ENCODE data around the gene TMA7.

TMA7 gene

GRCh38 chr3:48417529-48418108 lies 22.4 kb upstream of the TMA7 start:
- H3K9ac ChIP-seq (ENCODE audit: low read length), result no peak overlapping the region
- no peaks in the 10 kb centered on the region for H4K20me1 ChIP-seq (ENCODE audit: insufficient read depth, low read length)

GRCh38 chr3:48418140-48418539 lies 21.9 kb upstream of the TMA7 start:
- Histone ChIP-seq H3K27ac (ENCODE audit: low read depth, low read length, poor library complexity, severe bottlenecking) (no peak overlapping the region), H2AFZ (ENCODE audit: low read length) (no peak overlapping the region), H3K9me3 (ENCODE audit: low read length) (no peaks in the 10 kb centered on the region), H3K4me2 (ENCODE audit: low read length) (no peak overlapping the region), H3K9ac (ENCODE audit: low read length) (no peak overlapping the region), H3K4me1 (ENCODE audit: insufficient read depth, low read length, severe bottlenecking) (no peaks in the 10 kb centered on the region), H3K4me3 (ENCODE audit: low read depth, low read length, poor library complexity, severe bottlenecking) (no peak overlapping the region), H3F3A (ENCODE audit: insufficient read depth, low read length) (no peaks in the 10 kb centered on the region), H4K20me1 (ENCODE audit: insufficient read depth, low read length) (no peaks in the 10 kb centered on the region), H3K79me2 (ENCODE audit: insufficient read depth, low read length) (no peaks in the 10 kb centered on the region), H3K9me2 (ENCODE audit: low read depth, low read length) (no peaks in the 10 kb centered on the region), H3K27me3 (ENCODE audit: insufficient read depth, low read length) (peaks cover 6% of the 10 kb centered on the region), H3K36me3 (ENCODE audit: insufficient read depth, low read length) (no peaks in the 10 kb centered on the region)
- TF ChIP-seq CTCF (IDR thresholded peaks at IDR 0.05; ENCODE audit: low read length) (no peak), EZH2 (IDR thresholded peaks at IDR 0.05; ENCODE audit: borderline replicate concordance, low read length) (no peak)

More at GRCh38 chr3:48417529-48418108, 22.4 kb upstream of the TMA7 start:
- H3K4me2 ChIP-seq (ENCODE audit: low read length), result no peak overlapping the region
- no peaks in the 10 kb centered on the region for H3K79me2 ChIP-seq (ENCODE audit: insufficient read depth, low read length)
- no peak overlapping the region for H2AFZ ChIP-seq (ENCODE audit: low read length)
- peaks cover 6% of the 10 kb centered on the region for H3K27me3 ChIP-seq (ENCODE audit: insufficient read depth, low read length)
- no peaks in the 10 kb centered on the region for H3K9me3 ChIP-seq (ENCODE audit: low read length)
- no peaks in the 10 kb centered on the region for H3K4me1 ChIP-seq (ENCODE audit: insufficient read depth, low read length, severe bottlenecking)
- no peaks in the 10 kb centered on the region for H3K9me2 ChIP-seq (ENCODE audit: low read depth, low read length)
- no peak overlapping the region for H3K4me3 ChIP-seq (ENCODE audit: low read depth, low read length, poor library complexity, severe bottlenecking)
- H3F3A ChIP-seq (ENCODE audit: insufficient read depth, low read length), result no peaks in the 10 kb centered on the region
- TF ChIP-seq CTCF (IDR thresholded peaks at IDR 0.05; ENCODE audit: low read length) (no peak), EZH2 (IDR thresholded peaks at IDR 0.05; ENCODE audit: borderline replicate concordance, low read length) (no peak)
- no peaks in the 10 kb centered on the region for H3K36me3 ChIP-seq (ENCODE audit: insufficient read depth, low read length)
- no peak overlapping the region for H3K27ac ChIP-seq (ENCODE audit: low read depth, low read length, poor library complexity, severe bottlenecking)

GRCh38 chr3:48418651-48419050 lies 21.4 kb upstream of the TMA7 start:
- Histone ChIP-seq H3K36me3 (ENCODE audit: insufficient read depth, low read length) (no peaks in the 10 kb centered on the region), H3K27me3 (ENCODE audit: insufficient read depth, low read length) (peaks cover 6% of the 10 kb centered on the region), H3K4me1 (ENCODE audit: insufficient read depth, low read length, severe bottlenecking) (no peaks in the 10 kb centered on the region), H3K9ac (ENCODE audit: low read length) (no peak overlapping the region), H3K9me3 (ENCODE audit: low read length) (no peaks in the 10 kb centered on the region), H4K20me1 (ENCODE audit: insufficient read depth, low read length) (no peaks in the 10 kb centered on the region), H3K27ac (ENCODE audit: low read depth, low read length, poor library complexity, severe bottlenecking) (no peak overlapping the region), H3K79me2 (ENCODE audit: insufficient read depth, low read length) (no peaks in the 10 kb centered on the region), H3K4me3 (ENCODE audit: low read depth, low read length, poor library complexity, severe bottlenecking) (no peak overlapping the region), H2AFZ (ENCODE audit: low read length) (no peak overlapping the region), H3F3A (ENCODE audit: insufficient read depth, low read length) (no peaks in the 10 kb centered on the region), H3K4me2 (ENCODE audit: low read length) (no peak overlapping the region), H3K9me2 (ENCODE audit: low read depth, low read length) (no peaks in the 10 kb centered on the region)
- TF ChIP-seq EZH2 (IDR thresholded peaks at IDR 0.05; ENCODE audit: borderline replicate concordance, low read length), result no peak
- TF ChIP-seq CTCF (IDR thresholded peaks at IDR 0.05; ENCODE audit: low read length), result no peak
